OCI-LY7 (cell line): ENCODE data around the gene DIPK1B. TPM values are rescaled to one million over a fixed set of nuclear protein-coding genes. Genes with fewer than 3 reads are reported as not detected.

Source experiments
- BruUV-seq: library from RNA; stranded (reverse); fragments of 400-500 nt; replicated peaks from 2 replicates; lab custom pipeline; 2021; lab: Mats Ljungman, UMichigan
- CTCF ChIA-PET: fragments of 300-600 bp; sonication (Branson Sonifier 250); formaldehyde crosslinking; loops from one replicate; lab custom pipeline; 2022; ENCODE audit warnings: antibody characterized with exemption; ENCODE audit not compliant: unreplicated experiment; lab: Charles Lee
- POLR2A ChIA-PET: fragments of 300-600 bp; sonication (Branson Sonifier 250); formaldehyde crosslinking; loops from one replicate; lab custom pipeline; 2022; ENCODE audit warnings: antibody characterized with exemption; lab: Charles Lee
- DNase-seq: peaks from one replicate; pipeline ENCODE4 v3.0.0-alpha.2; 2015; ENCODE audit warnings: low spot score
- H2AFZ ChIP-seq: fragments of 200-600 bp; sonication (generic), shearing (Covaris generic); 2 replicates; pipeline ENCODE4 v1.6.1; 2014; ENCODE audit warnings: mild to moderate bottlenecking, antibody characterized with exemption, low read length, moderate library complexity
- H3K27ac ChIP-seq: fragments of 200-600 bp; sonication (generic); 2 replicates; pipeline ENCODE4 v1.5.1; 2014; ENCODE audit warnings: mixed run types, low read depth, mild to moderate bottlenecking, moderate library complexity, low read length, inconsistent platforms; ENCODE audit not compliant: poor library complexity, severe bottlenecking
- H3K36me3 ChIP-seq: fragments of 200-600 bp; sonication (generic); 2 replicates; pipeline ENCODE4 v1.6.1; 2014; ENCODE audit warnings: mild to moderate bottlenecking, antibody characterized with exemption, low read length, moderate library complexity, mixed read lengths; ENCODE audit not compliant: insufficient read depth
- H3K4me1 ChIP-seq: fragments of 200-600 bp; sonication (generic); 2 replicates; pipeline ENCODE4 v1.5.1; 2014; ENCODE audit warnings: mild to moderate bottlenecking, low read length; ENCODE audit not compliant: insufficient read depth, poor library complexity, severe bottlenecking
- H3K4me2 ChIP-seq: fragments of 200-600 bp; sonication (generic); 2 replicates; pipeline ENCODE4 v1.6.1; 2014; ENCODE audit warnings: mild to moderate bottlenecking, low read length
- H3K4me3 ChIP-seq: fragments of 200-600 bp; sonication (generic); 2 replicates; pipeline ENCODE4 v1.5.1; 2014; ENCODE audit warnings: mild to moderate bottlenecking, low read depth, low read length; ENCODE audit not compliant: poor library complexity, severe bottlenecking
- H3K79me2 ChIP-seq: fragments of 200-600 bp; sonication (generic); 2 replicates; pipeline ENCODE4 v1.6.1; 2016; ENCODE audit warnings: low read depth, mild to moderate bottlenecking, low read length, moderate library complexity, mixed read lengths; ENCODE audit not compliant: insufficient read depth
- H3K9me2 ChIP-seq: fragments of 200-600 bp; sonication (generic); 2 replicates; pipeline ENCODE4 v1.6.1; 2016; ENCODE audit warnings: mild to moderate bottlenecking, low read length, mixed read lengths; ENCODE audit not compliant: insufficient read depth
- H3K9me3 ChIP-seq: fragments of 200-600 bp; sonication (generic); 2 replicates; pipeline ENCODE4 v1.6.1; 2014; ENCODE audit warnings: mild to moderate bottlenecking, mixed run types, low read length, mixed read lengths
- H4K20me1 ChIP-seq: fragments of 200-600 bp; sonication (generic); 2 replicates; pipeline ENCODE4 v1.6.1; 2014; ENCODE audit warnings: mild to moderate bottlenecking, antibody characterized with exemption, low read length, moderate library complexity, mixed read lengths; ENCODE audit not compliant: insufficient read depth
- EZH2phosphoT487 ChIP-seq: fragments of 200-600 bp; sonication (generic); IDR thresholded peaks from 2 replicates; pipeline ENCODE4 v1.6.1; 2018; ENCODE audit warnings: low read depth, borderline replicate concordance, mild to moderate bottlenecking, mixed run types, antibody characterized with exemption, low read length, moderate library complexity, mixed read lengths
- intact Hi-C: fragments of 100-400 bp; cut with micrococcal nuclease; formaldehyde crosslinking; loops from one replicate; pipeline ENCODE4 v1.10.0; 2022; ENCODE audit not compliant: unreplicated experiment
- total RNA-seq, 2 experiments: library from RNA; depleted of rRNA in 1 of 2; stranded (reverse); fragments of >200 nt in 1 of 2; shearing (Covaris generic) in 1 of 2; gene quantifications; 2 replicates each; pipeline ENCODE4 v1.2.3, GENCODE V29; 2014 to 2022
- TF ChIP-seq, protein P1 (sequence below): fragments of 200-600 bp; sonication (generic); conservative IDR thresholded peaks from 2 replicates; pipeline ENCODE4 v1.5.1; 2014; ENCODE audit warnings: mild to moderate bottlenecking, antibody characterized with exemption, low read length, moderate library complexity, mixed read lengths

The DIPK1B gene
- total RNA-seq, 2 experiments from 2014 or later: 0.30 to 13.3 TPM

DNA sequence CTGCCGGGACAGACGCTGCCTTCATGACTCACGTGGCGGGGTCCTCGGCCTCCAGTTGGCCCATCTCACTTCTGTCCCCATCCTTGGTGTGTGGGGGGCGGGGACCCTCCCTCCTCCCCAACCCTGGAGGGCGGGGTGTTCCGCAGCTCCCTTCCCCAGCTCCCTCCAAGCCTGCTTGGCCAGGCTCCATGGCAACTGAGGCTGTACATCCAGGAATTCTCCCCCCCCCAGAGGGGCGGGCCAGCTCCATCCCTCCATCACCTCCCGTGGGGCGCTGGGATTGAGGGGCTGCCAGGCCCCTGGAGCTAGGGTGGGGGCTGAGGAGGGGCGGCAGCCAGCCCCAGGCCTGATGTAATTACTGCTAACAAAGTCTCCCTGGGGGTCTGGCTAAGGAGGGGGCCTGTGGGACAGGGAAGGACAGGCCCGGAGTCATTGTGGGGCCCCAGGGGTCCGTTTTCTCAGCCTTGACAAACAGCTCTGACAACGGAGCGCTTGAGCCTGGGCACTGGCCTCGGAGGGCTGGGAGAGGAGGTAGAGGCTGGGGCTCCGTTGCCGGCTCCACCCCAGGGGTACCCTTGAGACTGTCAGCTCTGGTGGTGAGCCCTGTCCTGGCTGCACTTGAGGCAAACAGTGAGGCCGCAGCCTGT is 8.0 kb downstream of the DIPK1B start:
- no TSS peak for BruUV-seq
- peaks cover 5% of the 10 kb centered on the region; the same call in 1 of the 2 replicates for H3K79me2 ChIP-seq
- H3K4me2 ChIP-seq: no peak overlapping the region
- H3K36me3 ChIP-seq: peaks cover 39% of the 10 kb centered on the region
- peaks cover 13% of the 10 kb centered on the region for H3K4me1 ChIP-seq
- no peak for DNase-seq
- POLR2A ChIA-PET: interaction anchor here (0.7 kb wide), 1 partner anchor 23 kb away, joined by 5 read pairs; no protein-coding TSS in a partner anchor
- intact Hi-C loops: no loop called here
- no peaks in the 10 kb centered on the region for H3K9me2 ChIP-seq
- TF ChIP-seq, protein P1, sequence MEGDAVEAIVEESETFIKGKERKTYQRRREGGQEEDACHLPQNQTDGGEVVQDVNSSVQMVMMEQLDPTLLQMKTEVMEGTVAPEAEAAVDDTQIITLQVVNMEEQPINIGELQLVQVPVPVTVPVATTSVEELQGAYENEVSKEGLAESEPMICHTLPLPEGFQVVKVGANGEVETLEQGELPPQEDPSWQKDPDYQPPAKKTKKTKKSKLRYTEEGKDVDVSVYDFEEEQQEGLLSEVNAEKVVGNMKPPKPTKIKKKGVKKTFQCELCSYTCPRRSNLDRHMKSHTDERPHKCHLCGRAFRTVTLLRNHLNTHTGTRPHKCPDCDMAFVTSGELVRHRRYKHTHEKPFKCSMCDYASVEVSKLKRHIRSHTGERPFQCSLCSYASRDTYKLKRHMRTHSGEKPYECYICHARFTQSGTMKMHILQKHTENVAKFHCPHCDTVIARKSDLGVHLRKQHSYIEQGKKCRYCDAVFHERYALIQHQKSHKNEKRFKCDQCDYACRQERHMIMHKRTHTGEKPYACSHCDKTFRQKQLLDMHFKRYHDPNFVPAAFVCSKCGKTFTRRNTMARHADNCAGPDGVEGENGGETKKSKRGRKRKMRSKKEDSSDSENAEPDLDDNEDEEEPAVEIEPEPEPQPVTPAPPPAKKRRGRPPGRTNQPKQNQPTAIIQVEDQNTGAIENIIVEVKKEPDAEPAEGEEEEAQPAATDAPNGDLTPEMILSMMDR: no peak
- no peak for TF ChIP-seq EZH2phosphoT487
- no peak overlapping the region for H3K27ac ChIP-seq
- H2AFZ ChIP-seq: no peak overlapping the region
- H3K9me3 ChIP-seq: no peaks in the 10 kb centered on the region
- CTCF ChIA-PET: no interaction called here
- no peak overlapping the region for H3K4me3 ChIP-seq
- H4K20me1 ChIP-seq: peaks cover 5% of the 10 kb centered on the region

DNA sequence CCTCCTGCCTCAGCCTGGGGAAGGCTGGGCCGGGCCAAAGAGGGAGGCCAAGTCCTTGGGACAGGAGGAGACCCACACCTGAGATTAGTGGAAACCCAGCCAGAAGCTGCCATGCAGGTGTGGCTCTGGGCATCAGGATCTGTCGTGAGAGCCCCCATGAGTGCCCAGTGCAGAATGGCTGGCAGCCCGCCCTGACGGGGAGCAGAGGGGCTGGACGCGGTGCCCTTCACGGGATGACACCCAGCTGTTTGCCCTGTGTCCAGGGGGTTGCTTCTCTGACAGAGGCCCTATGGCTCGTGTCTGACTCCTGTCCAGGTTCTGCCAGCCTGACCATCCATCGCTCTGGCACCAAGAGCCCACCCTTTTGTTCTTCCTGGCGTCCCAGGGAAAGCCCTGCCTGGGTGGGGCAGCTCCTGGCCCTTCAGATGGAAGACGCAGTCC is 8.5 kb downstream of the DIPK1B start:
- H3K9me2 ChIP-seq: no peaks in the 10 kb centered on the region
- peaks cover 44% of the 10 kb centered on the region for H3K36me3 ChIP-seq
- no peak overlapping the region for H3K27ac ChIP-seq
- BruUV-seq: no TSS peak
- H2AFZ ChIP-seq: no peak overlapping the region
- H3K9me3 ChIP-seq: no peaks in the 10 kb centered on the region
- POLR2A ChIA-PET: no interaction called here
- H3K4me3 ChIP-seq: no peak overlapping the region
- intact Hi-C loops: no loop called here
- peaks cover 10% of the 10 kb centered on the region for H4K20me1 ChIP-seq
- no peak overlapping the region for H3K4me2 ChIP-seq
- peaks cover 11% of the 10 kb centered on the region for H3K79me2 ChIP-seq
- no peak for DNase-seq
- TF ChIP-seq, protein P1: no peak
- no peak for TF ChIP-seq EZH2phosphoT487
- H3K4me1 ChIP-seq: peaks cover 18% of the 10 kb centered on the region
- CTCF ChIA-PET: no interaction called here
